OCI-LY3 (cell line): ENCODE measurements around the gene CTU2.

Experiments
- H2AFZ ChIP-seq: fragments of 200-600, 300-600 bp; shearing (Covaris generic); 2 replicates; pipeline ENCODE4 v1.6.0; 2014; ENCODE audit warnings: antibody characterized with exemption, low read depth, low read length
- H3K27ac ChIP-seq: fragments of 200-600, 300-600 bp; sonication (generic); 2 replicates; pipeline ENCODE4 v1.5.1; 2014; ENCODE audit warnings: mild to moderate bottlenecking, low read length, moderate library complexity, mixed read lengths
- H3K27me3 ChIP-seq: fragments of 200-600, 300-600 bp; sonication (generic); 2 replicates; pipeline ENCODE4 v1.6.1; 2014; ENCODE audit warnings: low read depth, low read length, mixed read lengths
- H3K36me3 ChIP-seq: fragments of 200-600, 300-600 bp; sonication (generic); replicated peaks from 2 replicates; pipeline ENCODE3; 2014; ENCODE audit warnings: low read depth, low read length, mixed read lengths
- H3K4me1 ChIP-seq: fragments of 300-600, 200-600 bp; sonication (generic); 2 replicates; pipeline ENCODE4 v1.6.1; 2014; ENCODE audit warnings: low read length, mixed read lengths
- H3K4me2 ChIP-seq: fragments of 200-600, 300-600 bp; sonication (generic); 2 replicates; pipeline ENCODE4 v1.6.1; 2014; ENCODE audit warnings: low read length, mixed read lengths
- H3K4me3 ChIP-seq: fragments of 300-600, 200-600 bp; sonication (generic); 2 replicates; pipeline ENCODE4 v1.5.1; 2014; ENCODE audit warnings: antibody characterized with exemption, mild to moderate bottlenecking, low read length, moderate library complexity
- H3K79me2 ChIP-seq: fragments of 300-600, 200-600 bp; shearing (Covaris generic); 2 replicates; pipeline ENCODE4 v1.6.1; 2014; ENCODE audit warnings: mild to moderate bottlenecking, low read length, mixed read lengths
- H3K9ac ChIP-seq: fragments of 300-600, 200-600 bp; shearing (Covaris generic); 2 replicates; pipeline ENCODE4 v1.6.0; 2014; ENCODE audit warnings: mild to moderate bottlenecking, low read length, moderate library complexity
- H3K9me3 ChIP-seq: fragments of 200-600, 300-600 bp; shearing (Covaris generic); 2 replicates; pipeline ENCODE4 v1.6.1; 2014; ENCODE audit warnings: low read length, mixed read lengths; ENCODE audit not compliant: insufficient read depth
- H4K20me1 ChIP-seq: fragments of 200-600, 300-600 bp; sonication (generic); 2 replicates; pipeline ENCODE4 v1.6.1; 2016; ENCODE audit warnings: low read length, mixed read lengths; ENCODE audit not compliant: insufficient read depth
- CTCF ChIP-seq: fragments of 200-600, 300-600 bp; sonication (generic); IDR thresholded peaks from 2 replicates; pipeline ENCODE4 v1.5.1; 2014; ENCODE audit warnings: antibody characterized with exemption, low read length, low read depth
- EZH2phosphoT487 ChIP-seq: fragments of 200-600 bp; shearing (Covaris generic); IDR thresholded peaks from 2 replicates; pipeline ENCODE4 v1.6.1; 2018; ENCODE audit warnings: antibody characterized with exemption, mixed run types, low read depth

Gene CTU2

DNA sequence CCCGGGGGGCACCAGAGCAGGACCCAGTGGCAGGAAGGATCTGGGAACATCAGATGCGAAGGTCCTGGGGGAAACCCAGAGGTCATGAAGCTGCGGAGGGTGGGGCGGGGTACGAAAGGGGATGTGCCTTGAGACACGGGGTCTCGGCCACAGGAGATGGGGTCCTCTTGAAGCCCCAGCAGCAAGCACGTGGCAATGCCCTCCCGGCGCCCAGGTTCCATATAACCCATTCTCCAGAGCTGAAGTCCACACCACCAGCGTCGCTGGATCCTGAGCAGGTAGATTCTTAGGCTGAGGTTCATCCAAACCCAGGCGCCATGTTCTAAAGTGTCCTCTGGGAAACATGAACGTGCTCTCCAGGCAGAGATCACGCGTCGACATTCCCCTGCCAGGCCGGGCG is 57.8 kb downstream of the CTU2 start:
- H3K79me2 ChIP-seq = peaks cover 7% of the 10 kb centered on the region; the same call in 1 of the 2 replicates
- no peak overlapping the region for H3K27ac ChIP-seq
- no peaks in the 10 kb centered on the region for H3K36me3 ChIP-seq
- 0 out of 2 replicates have a peak, but pooled peaks cover 3% of the 10 kb centered on the region for H4K20me1 ChIP-seq
- no peak for TF ChIP-seq CTCF
- TF ChIP-seq EZH2phosphoT487 = no peak
- H3K4me3 ChIP-seq = no peak overlapping the region
- no peaks in the 10 kb centered on the region for H3K27me3 ChIP-seq
- no peak overlapping the region for H2AFZ ChIP-seq
- no peak overlapping the region for H3K9ac ChIP-seq
- peaks cover 14% of the 10 kb centered on the region for H3K4me1 ChIP-seq
- H3K4me2 ChIP-seq = no peak overlapping the region
- no peaks in the 10 kb centered on the region for H3K9me3 ChIP-seq

DNA sequence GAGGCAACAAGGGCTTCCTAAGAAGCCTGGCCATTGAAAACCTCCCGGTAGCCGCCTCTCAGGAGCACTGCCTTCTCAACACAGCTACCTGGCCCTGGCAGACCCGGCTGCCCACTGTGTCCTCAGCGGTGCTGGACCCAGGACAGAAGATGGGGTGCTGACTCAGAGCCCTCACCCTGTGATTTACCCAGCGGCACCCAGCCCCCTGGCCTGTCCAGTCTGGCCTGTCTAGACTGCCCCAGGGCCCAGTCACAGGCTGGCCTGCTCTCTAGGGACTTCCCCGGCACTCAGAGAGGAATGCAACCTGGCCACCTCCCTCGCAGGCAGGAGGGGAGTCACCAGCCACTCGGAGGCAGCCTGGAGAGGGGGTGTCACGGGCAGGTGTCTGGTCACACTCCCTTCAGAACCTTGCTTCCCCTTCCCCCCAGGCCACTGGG is 58.6 kb downstream of the CTU2 start:
- Histone ChIP-seq H3K27me3 (no peaks in the 10 kb centered on the region), H3K79me2 (peaks cover 7% of the 10 kb centered on the region; the same call in 1 of the 2 replicates), H4K20me1 (0 out of 2 replicates have a peak, but pooled peaks cover 3% of the 10 kb centered on the region), H3K4me1 (peaks cover 9% of the 10 kb centered on the region), H3K4me2 (no peak overlapping the region), H3K27ac (no peak overlapping the region), H3K9me3 (no peaks in the 10 kb centered on the region), H3K36me3 (no peaks in the 10 kb centered on the region), H3K4me3 (no peak overlapping the region), H3K9ac (no peak overlapping the region), H2AFZ (no peak overlapping the region)
- TF ChIP-seq CTCF = no peak
- TF ChIP-seq EZH2phosphoT487 = no peak
